Thoracic aorta (tissue), 2 donors: Measurements from ENCODE around the gene SLC36A3. TPM values are rescaled to one million over a fixed set of nuclear protein-coding genes. Genes with fewer than 3 reads are reported as not detected.
"Not testable (repeated sequence)": the region's sequence is repeated elsewhere in the genome, so short reads cannot be mapped to it uniquely, and the experiment has no call there.

Source experiments
- ATAC-seq: fragments of 150-250 bp; one replicate; pipeline ENCODE4 v1.8.0; 2017; ENCODE audit warnings: low read depth; ENCODE audit not compliant: insufficient number of reproducible peaks, low FRiP score
- DNase-seq: peaks from one replicate; pipeline ENCODE4 v3.0.0-alpha.2; 2020; ENCODE audit warnings: low spot score
- H3K27ac ChIP-seq, 2 donors: fragments of 200-600 bp; sonication (generic); 1 replicate in 1 of 2; 2 replicates in 1 of 2; pipeline ENCODE4 v1.5.1; 2016; ENCODE audit warnings: mild to moderate bottlenecking in 2 of 2, moderate library complexity in 2 of 2
- H3K27me3 ChIP-seq: fragments of 200-600 bp; sonication (generic); replicated peaks from 2 replicates; pipeline ENCODE4 v1.6.0; 2016; ENCODE audit warnings: mild to moderate bottlenecking; ENCODE audit not compliant: insufficient read depth
- H3K36me3 ChIP-seq: fragments of 200-600 bp; sonication (generic); one replicate; pipeline ENCODE4 v1.5.1; 2016
- H3K4me1 ChIP-seq, 2 donors: fragments of 200-600 bp; sonication (generic); 1 replicate in 1 of 2; 2 replicates in 1 of 2; pipeline versions ENCODE4 v1.5.1 to v1.6.0; 2016; ENCODE audit warnings: low read depth in 2 of 2, mild to moderate bottlenecking in 1 of 2; ENCODE audit not compliant: control insufficient read depth in 1 of 2
- H3K4me3 ChIP-seq: fragments of 200-600 bp; sonication (generic); 2 replicates; pipeline ENCODE4 v1.5.1; 2016; ENCODE audit warnings: mild to moderate bottlenecking
- H3K9me3 ChIP-seq: fragments of 200-600 bp; sonication (generic); 2 replicates; pipeline ENCODE4 v1.5.1; 2016
- CTCF ChIP-seq: fragments of 200-600 bp; sonication (generic); IDR thresholded peaks from one replicate; pipeline ENCODE4 v1.5.1; 2019; ENCODE audit warnings: antibody characterized with exemption
- total RNA-seq, 2 donors: library from RNA; depleted of rRNA; stranded (reverse); fragments of >200 nt; gene quantifications; one replicate each; pipeline versions ENCODE4 v1.1.0 to v1.2.3, GENCODE V29; 2016

SLC36A3 gene
- total RNA-seq, 2 donors from 2014 or later, result not detected

GRCh38 chr5:151255621-151256286 is 47.8 kb downstream of the SLC36A3 start:
- H3K27me3 ChIP-seq, result no peaks in the 10 kb centered on the region
- TF ChIP-seq CTCF, result no peak
- H3K4me1 ChIP-seq, result peaks cover 13 to 24% of the 10 kb centered on the region in 2 donors
- H3K4me3 ChIP-seq, result no peak overlapping the region
- no peak for DNase-seq
- peaks cover 6% of the 10 kb centered on the region for H3K36me3 ChIP-seq
- ATAC-seq, result no peak
- no peak overlapping the region for H3K27ac ChIP-seq
- no peaks in the 10 kb centered on the region for H3K9me3 ChIP-seq

- not testable (repeated sequence) for H3K4me3 ChIP-seq, H3K27me3 ChIP-seq, ATAC-seq, H3K9me3 ChIP-seq, DNase-seq, H3K27ac ChIP-seq, H3K36me3 ChIP-seq
- H3K4me1 ChIP-seq, result peaks cover 13 to 24% of the 10 kb centered on the region in 2 donors
Observed at GRCh38 chr5:151254990-151255389, 48.6 kb downstream of the SLC36A3 start.

GRCh38 chr5:151254556-151254955 is 49.0 kb downstream of the SLC36A3 start:
- peaks cover 13 to 24% of the 10 kb centered on the region in 2 donors for H3K4me1 ChIP-seq
- no peaks in the 10 kb centered on the region for H3K36me3 ChIP-seq
- TF ChIP-seq CTCF, result no peak
- H3K9me3 ChIP-seq, result no peaks in the 10 kb centered on the region
- H3K4me3 ChIP-seq, result peak overlapping the region; percentile 84
- DNase-seq, result no peak
- no peak overlapping the region for H3K27ac ChIP-seq
- H3K27me3 ChIP-seq, result no peaks in the 10 kb centered on the region
- ATAC-seq, result no peak

- DNase-seq (no peak), ATAC-seq (no peak)
- H3K27me3 ChIP-seq, result no peaks in the 10 kb centered on the region
- peaks cover 10 to 24% of the 10 kb centered on the region in 2 donors for H3K4me1 ChIP-seq
- H3K36me3 ChIP-seq, result no peaks in the 10 kb centered on the region
- TF ChIP-seq CTCF, result no peak
- peak overlapping the region in 1 of 2 donors; percentile 47 for H3K27ac ChIP-seq
- H3K4me3 ChIP-seq, result peak overlapping the region; percentile 84
- H3K9me3 ChIP-seq, result no peaks in the 10 kb centered on the region
Observed at GRCh38 chr5:151253605-151253950, 50.0 kb downstream of the SLC36A3 start.

GRCh38 chr5:151252762-151253604 is 50.6 kb downstream of the SLC36A3 start, which contains the start of gene GM2A:
Gene GM2A, plus strand, starts transcription at chr5:151253185. Its CDS starts 32 bp downstream, at chr5:151253217.
- Histone ChIP-seq H3K9me3 (no peaks in the 10 kb centered on the region), H3K27ac (peak within 1 kb of the TSS; percentile 42 to 71), H3K27me3 (no peaks in the 10 kb centered on the region), H3K4me1 (peaks cover 10 to 24% of the 10 kb centered on the region in 2 donors), H3K36me3 (no peaks in the 10 kb centered on the region), H3K4me3 (peak within 1 kb of the TSS; percentile 84)
- DNase-seq, result peak; percentile 98
- ATAC-seq, result peak; percentile 98
- TF ChIP-seq CTCF, result no peak
